CD4-positive, alpha-beta memory T cell (primary cell): ENCODE results near the gene PTPRM. TPM values are rescaled to one million over a fixed set of nuclear protein-coding genes. Genes with fewer than 3 reads are reported as not detected.

ENCODE experiments used
- CTCF ChIA-PET: fragments of 350-600 bp; sonication (Branson Sonifier 250); formaldehyde crosslinking; loops from one replicate; lab custom pipeline; 2021; ENCODE audit warnings: inconsistent platforms; ENCODE audit not compliant: partially characterized antibody; lab: Charles Lee
- POLR2A ChIA-PET: fragments of 350-600 bp; sonication (Branson Sonifier 250); formaldehyde crosslinking; loops from one replicate; lab custom pipeline; 2021; ENCODE audit not compliant: partially characterized antibody; lab: Charles Lee
- DNase-seq, 5 donors: peaks; one replicate each; pipeline versions ENCODE4 v3.0.0 to v3.0.0-alpha.2; 2020 to 2022; ENCODE audit warnings: mixed read lengths in 1 of 5
- H3K27ac ChIP-seq: one replicate; pipeline ENCODE4 v1.7.0; 2013; ENCODE audit warnings: low read depth, low read length
- H3K27me3 ChIP-seq: 2 replicates; pipeline ENCODE4 v1.7.0; 2013; ENCODE audit warnings: mild to moderate bottlenecking, low read length, moderate library complexity; ENCODE audit not compliant: insufficient read depth
- H3K36me3 ChIP-seq: 2 replicates; pipeline ENCODE4 v1.7.0; 2013; ENCODE audit warnings: mild to moderate bottlenecking, low read length, moderate library complexity; ENCODE audit not compliant: insufficient read depth
- H3K4me1 ChIP-seq: 2 replicates; pipeline ENCODE4 v1.7.0; 2013; ENCODE audit warnings: mild to moderate bottlenecking, low read length, moderate library complexity; ENCODE audit not compliant: insufficient read depth
- H3K4me3 ChIP-seq, 2 donors: one replicate each; pipeline ENCODE4 v1.7.0; 2013; ENCODE audit warnings: low read length in 2 of 2, mild to moderate bottlenecking in 1 of 2
- H3K9me3 ChIP-seq, 2 donors: one replicate each; pipeline ENCODE4 v1.7.0; 2013; ENCODE audit warnings: low read length in 2 of 2, control low read depth in 1 of 2; ENCODE audit not compliant: control insufficient read depth in 1 of 2
- H3K27ac Mint-ChIP-seq, 7 donors: one replicate each; pipeline ENCODE4 v1.8.0; 2020 to 2021; ENCODE audit warnings: mixed read lengths in 7 of 7, mild to moderate bottlenecking in 6 of 7, inconsistent platforms in 3 of 7, moderate library complexity in 3 of 7
- H3K27me3 Mint-ChIP-seq, 2 donors: one replicate each; pipeline ENCODE4 v1.8.0; 2020 to 2021; ENCODE audit warnings: mixed read lengths in 2 of 2
- H3K36me3 Mint-ChIP-seq, 2 donors: one replicate each; pipeline ENCODE4 v1.8.0; 2020 to 2021; ENCODE audit warnings: mixed read lengths in 2 of 2, inconsistent platforms in 1 of 2, mild to moderate bottlenecking in 1 of 2
- H3K4me1 Mint-ChIP-seq, 4 donors: one replicate each; pipeline ENCODE4 v1.8.0; 2020 to 2021; ENCODE audit warnings: mixed read lengths in 4 of 4, mild to moderate bottlenecking in 1 of 4
- H3K4me3 Mint-ChIP-seq, 8 donors: one replicate each; pipeline ENCODE4 v1.8.0; 2020 to 2021; ENCODE audit warnings: mixed read lengths in 8 of 8, mild to moderate bottlenecking in 7 of 8, moderate library complexity in 6 of 8, inconsistent platforms in 3 of 8
- H3K9me3 Mint-ChIP-seq, 8 donors: one replicate each; pipeline ENCODE4 v1.8.0; 2020 to 2021; ENCODE audit warnings: mixed read lengths in 8 of 8, mild to moderate bottlenecking in 5 of 8, inconsistent platforms in 3 of 8, moderate library complexity in 1 of 8
- intact Hi-C: fragments of 100-400 bp; cut with micrococcal nuclease; formaldehyde crosslinking; loops from one replicate; pipeline ENCODE4 v1.15.1; 2023
- polyA plus RNA-seq, 2 donors: library from polyadenylated mRNA; unstranded; fragments of 300-500 nt; fragmentation: Illumina TruSeq; gene quantifications; one replicate each; pipeline ENCODE4 v1.2.3, GENCODE V29; 2021
- total RNA-seq, 2 experiments: library from RNA; stranded (reverse); gene quantifications; one replicate each; pipeline ENCODE4 v1.2.3, GENCODE V29; 2021

PTPRM gene
- total and polyA plus RNA-seq, 4 experiments from 2014 or later = 6.7 to 20.1 (median 12.9) TPM

- Histone ChIP-seq H3K9me3 (no peaks in the 10 kb centered on the region), H3K27me3 (no peaks in the 10 kb centered on the region), H3K36me3 (no peaks in the 10 kb centered on the region), H3K4me3 (no peak overlapping the region), H3K4me1 (no peaks in the 10 kb centered on the region), H3K27ac (no peak overlapping the region)
- H3K27ac Mint-ChIP-seq = no peak overlapping the region
- ChIA-PET POLR2A (no interaction called here), CTCF (no interaction called here)
- DNase-seq = no peak
- no peaks in the 10 kb centered on the region for H3K27me3 Mint-ChIP-seq
- peaks cover 3 to 23% of the 10 kb centered on the region in 2 donors for H3K36me3 Mint-ChIP-seq
- no peak overlapping the region for H3K4me3 Mint-ChIP-seq
- intact Hi-C loops = loop anchor here (1.0 kb wide), 1 partner anchor 45 kb away; no protein-coding TSS in a partner anchor
- H3K4me1 Mint-ChIP-seq = peaks cover 0 to 3% (median 0%) of the 10 kb centered on the region in 4 donors
- H3K9me3 Mint-ChIP-seq = peaks cover 0 to 8% (median 0%) of the 10 kb centered on the region in 8 donors
Measured at GRCh38 chr18:8261651-8262091, 694.6 kb downstream of the PTPRM start.

DNA sequence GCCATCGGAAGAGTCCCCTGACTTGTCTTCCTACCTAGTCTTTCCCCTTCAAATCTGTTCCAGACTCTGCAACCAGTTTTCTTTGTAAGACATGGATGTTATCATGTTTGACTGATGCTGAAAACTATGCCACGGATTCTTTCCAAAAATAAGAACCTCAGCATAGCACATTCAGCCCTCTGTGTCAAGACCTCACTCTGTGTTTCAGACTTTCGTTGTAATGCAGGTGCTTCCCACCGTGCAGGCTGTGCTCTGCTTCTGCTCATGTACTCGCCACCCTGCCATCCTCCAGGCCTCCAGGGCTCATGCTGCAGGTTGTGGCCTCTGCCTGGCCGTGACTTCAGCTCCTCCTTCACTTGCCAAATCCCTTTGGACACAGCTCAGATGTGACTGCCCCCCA is 695.1 kb downstream of the PTPRM start:
- no peaks in the 10 kb centered on the region for H3K9me3 ChIP-seq
- no peaks in the 10 kb centered on the region for H3K36me3 ChIP-seq
- no peaks in the 10 kb centered on the region for H3K27me3 ChIP-seq
- H3K4me1 ChIP-seq = no peaks in the 10 kb centered on the region
- no peaks in the 10 kb centered on the region for H3K27me3 Mint-ChIP-seq
- H3K4me1 Mint-ChIP-seq = peaks cover 0 to 3% (median 0%) of the 10 kb centered on the region in 4 donors
- peaks cover 3 to 23% of the 10 kb centered on the region in 2 donors for H3K36me3 Mint-ChIP-seq
- intact Hi-C loops = no loop called here
- no peak overlapping the region for H3K4me3 ChIP-seq
- ChIA-PET POLR2A (no interaction called here), CTCF (no interaction called here)
- peaks cover 0 to 8% (median 0%) of the 10 kb centered on the region in 8 donors for H3K9me3 Mint-ChIP-seq
- DNase-seq = no peak
- no peak overlapping the region for H3K27ac Mint-ChIP-seq
- H3K27ac ChIP-seq = no peak overlapping the region
- H3K4me3 Mint-ChIP-seq = no peak overlapping the region

DNA sequence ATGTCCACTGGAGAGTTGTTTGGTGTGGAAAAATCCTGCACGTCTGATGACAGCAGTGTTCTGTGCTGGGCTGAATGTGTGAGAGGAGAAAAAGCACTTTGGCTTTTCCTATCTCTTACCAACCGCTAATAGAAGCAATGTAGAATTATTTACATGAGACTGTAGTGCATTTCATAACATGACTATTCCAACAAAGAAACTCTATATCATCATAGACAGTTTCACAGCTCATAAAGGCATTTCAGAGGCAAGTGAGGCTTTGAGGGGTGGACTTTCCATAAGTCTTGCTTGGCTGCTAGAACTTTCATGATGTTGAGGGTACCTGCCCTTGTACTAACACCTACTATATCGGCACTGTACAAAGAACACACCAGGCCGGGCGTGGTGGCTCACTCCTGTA is 697.0 kb downstream of the PTPRM start:
- no peak overlapping the region for H3K27ac ChIP-seq
- intact Hi-C loops = no loop called here
- H3K4me3 ChIP-seq = no peak overlapping the region
- H3K36me3 Mint-ChIP-seq = peaks cover 0 to 23% of the 10 kb centered on the region in 2 donors
- H3K27me3 ChIP-seq = no peaks in the 10 kb centered on the region
- no peaks in the 10 kb centered on the region for H3K4me1 ChIP-seq
- H3K4me1 Mint-ChIP-seq = peaks cover 0 to 3% (median 0%) of the 10 kb centered on the region in 4 donors
- H3K4me3 Mint-ChIP-seq = no peak overlapping the region
- CTCF ChIA-PET = no interaction called here
- H3K27ac Mint-ChIP-seq = no peak overlapping the region
- no peaks in the 10 kb centered on the region for H3K27me3 Mint-ChIP-seq
- H3K36me3 ChIP-seq = no peaks in the 10 kb centered on the region
- POLR2A ChIA-PET = no interaction called here
- DNase-seq = no peak
- no peaks in the 10 kb centered on the region for H3K9me3 ChIP-seq
- H3K9me3 Mint-ChIP-seq = peaks cover 0 to 10% (median 0%) of the 10 kb centered on the region in 8 donors

DNA sequence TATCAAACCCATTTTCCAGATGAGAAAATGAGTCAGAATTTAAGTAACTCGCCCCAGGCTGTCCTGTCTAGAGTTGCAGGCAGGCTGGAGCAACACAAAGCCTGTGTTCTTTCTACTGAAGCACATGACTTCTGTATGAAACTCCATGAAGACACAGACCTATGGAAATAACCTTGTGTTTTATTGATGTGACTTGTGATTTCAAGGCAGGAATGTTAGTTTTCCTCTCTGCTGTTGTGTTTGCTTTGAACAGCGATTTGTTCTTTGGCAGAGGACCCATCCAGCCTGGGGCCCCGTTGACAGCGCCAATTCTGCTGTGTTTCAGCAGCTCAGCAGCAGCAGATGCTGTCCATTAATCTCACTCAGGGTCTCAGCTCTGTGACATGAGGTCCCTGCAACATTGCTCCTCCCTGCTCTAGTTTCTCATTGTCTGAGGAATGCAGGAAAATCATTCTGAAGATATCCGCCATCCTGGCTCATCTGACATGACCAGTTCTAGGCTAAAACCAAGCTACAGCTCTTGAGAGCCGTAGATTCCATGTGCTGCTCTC is 697.8 kb downstream of the PTPRM start:
- Mint-ChIP-seq H3K4me1 (peaks cover 0 to 3% (median 0%) of the 10 kb centered on the region in 4 donors), H3K27me3 (no peaks in the 10 kb centered on the region), H3K4me3 (no peak overlapping the region), H3K36me3 (peaks cover 0 to 23% of the 10 kb centered on the region in 2 donors), H3K27ac (no peak overlapping the region), H3K9me3 (peaks cover 0 to 10% (median 0%) of the 10 kb centered on the region in 8 donors)
- CTCF ChIA-PET = no interaction called here
- Histone ChIP-seq H3K9me3 (no peaks in the 10 kb centered on the region), H3K27ac (no peak overlapping the region), H3K4me3 (no peak overlapping the region), H3K36me3 (no peaks in the 10 kb centered on the region), H3K4me1 (no peaks in the 10 kb centered on the region), H3K27me3 (no peaks in the 10 kb centered on the region)
- DNase-seq = no peak
- intact Hi-C loops = no loop called here
- POLR2A ChIA-PET = no interaction called here

GRCh38 chr18:8272254-8272653 is 705.1 kb downstream of the PTPRM start:
- no peak for DNase-seq
- CTCF ChIA-PET = no interaction called here
- H3K36me3 ChIP-seq = no peaks in the 10 kb centered on the region
- no peak overlapping the region for H3K27ac ChIP-seq
- Mint-ChIP-seq H3K4me1 (no peaks in the 10 kb centered on the region), H3K27me3 (no peaks in the 10 kb centered on the region), H3K36me3 (no peaks in the 10 kb centered on the region), H3K9me3 (peaks cover 0 to 6% (median 0%) of the 10 kb centered on the region in 8 donors), H3K27ac (no peak overlapping the region), H3K4me3 (no peak overlapping the region)
- no peak overlapping the region for H3K4me3 ChIP-seq
- no peaks in the 10 kb centered on the region for H3K9me3 ChIP-seq
- no peaks in the 10 kb centered on the region for H3K27me3 ChIP-seq
- POLR2A ChIA-PET = no interaction called here
- no peaks in the 10 kb centered on the region for H3K4me1 ChIP-seq
- intact Hi-C loops = loop anchor here (10.0 kb wide), 1 partner anchor 63 kb away; no protein-coding TSS in a partner anchor

- no peaks in the 10 kb centered on the region for H3K36me3 Mint-ChIP-seq
Measured at GRCh38 chr18:8274370-8274769, 707.3 kb downstream of the PTPRM start.

GRCh38 chr18:8276406-8276805 is 709.3 kb downstream of the PTPRM start:
- Mint-ChIP-seq H3K4me1 (no peaks in the 10 kb centered on the region), H3K27me3 (no peaks in the 10 kb centered on the region), H3K36me3 (no peaks in the 10 kb centered on the region), H3K27ac (no peak overlapping the region), H3K9me3 (no peaks in the 10 kb centered on the region), H3K4me3 (no peak overlapping the region)
- intact Hi-C loops = loop anchor here (10.0 kb wide), 1 partner anchor 58 kb away; no protein-coding TSS in a partner anchor
- Histone ChIP-seq H3K27me3 (no peaks in the 10 kb centered on the region), H3K4me1 (no peaks in the 10 kb centered on the region), H3K27ac (no peak overlapping the region), H3K9me3 (no peaks in the 10 kb centered on the region), H3K36me3 (no peaks in the 10 kb centered on the region), H3K4me3 (no peak overlapping the region)
- CTCF ChIA-PET = no interaction called here
- DNase-seq = no peak
- POLR2A ChIA-PET = no interaction called here

More at GRCh38 chr18:8274370-8274769, 707.3 kb downstream of the PTPRM start:
- H3K9me3 ChIP-seq = no peaks in the 10 kb centered on the region
- peaks cover 0 to 4% (median 0%) of the 10 kb centered on the region in 8 donors for H3K9me3 Mint-ChIP-seq
- H3K27me3 Mint-ChIP-seq = no peaks in the 10 kb centered on the region
- no peak overlapping the region for H3K27ac ChIP-seq
- H3K4me3 ChIP-seq = no peak overlapping the region
- ChIA-PET POLR2A (no interaction called here), CTCF (no interaction called here)
- no peak overlapping the region for H3K27ac Mint-ChIP-seq
- no peaks in the 10 kb centered on the region for H3K4me1 Mint-ChIP-seq
- H3K4me1 ChIP-seq = no peaks in the 10 kb centered on the region
- no peak for DNase-seq
- intact Hi-C loops = loop anchor here (10.0 kb wide), 1 partner anchor 60 kb away; no protein-coding TSS in a partner anchor
- H3K4me3 Mint-ChIP-seq = no peak overlapping the region
- no peaks in the 10 kb centered on the region for H3K36me3 ChIP-seq
- H3K27me3 ChIP-seq = no peaks in the 10 kb centered on the region
